Nephron progenitor cell (in vitro differentiated cells): ENCODE data around the gene OLFM4.
A peak's percentile ranks its signal among the peaks of the same experiment; 100 is the strongest.

Experiments used
- DNase-seq: peaks from one replicate; pipeline ENCODE4 v3.0.0; 2021
- H3K27ac Mint-ChIP-seq: 2 replicates; pipeline ENCODE4 v1.8.0; 2021; ENCODE audit warnings: mild to moderate bottlenecking, moderate library complexity, mixed read lengths
- H3K27me3 Mint-ChIP-seq: 2 replicates; pipeline ENCODE4 v1.8.0; 2021; ENCODE audit warnings: mild to moderate bottlenecking, low read depth, mixed read lengths; ENCODE audit not compliant: poor library complexity
- H3K36me3 Mint-ChIP-seq: 2 replicates; pipeline ENCODE4 v1.8.0; 2021; ENCODE audit warnings: low read depth, mixed read lengths
- H3K4me1 Mint-ChIP-seq: 2 replicates; pipeline ENCODE4 v1.8.0; 2021; ENCODE audit warnings: mixed read lengths
- H3K4me3 Mint-ChIP-seq: 2 replicates; pipeline ENCODE4 v1.8.0; 2021; ENCODE audit warnings: mild to moderate bottlenecking, moderate library complexity, mixed read lengths
- H3K9me3 Mint-ChIP-seq: 2 replicates; pipeline ENCODE4 v1.8.0; 2021; ENCODE audit warnings: mild to moderate bottlenecking, moderate library complexity, mixed read lengths
- CTCF ChIP-seq: fragments of 200-600 bp; sonication (generic); IDR thresholded peaks from 2 replicates; pipeline ENCODE4 v1.5.0; 2021; ENCODE audit warnings: antibody characterized with exemption

The OLFM4 gene

DNA sequence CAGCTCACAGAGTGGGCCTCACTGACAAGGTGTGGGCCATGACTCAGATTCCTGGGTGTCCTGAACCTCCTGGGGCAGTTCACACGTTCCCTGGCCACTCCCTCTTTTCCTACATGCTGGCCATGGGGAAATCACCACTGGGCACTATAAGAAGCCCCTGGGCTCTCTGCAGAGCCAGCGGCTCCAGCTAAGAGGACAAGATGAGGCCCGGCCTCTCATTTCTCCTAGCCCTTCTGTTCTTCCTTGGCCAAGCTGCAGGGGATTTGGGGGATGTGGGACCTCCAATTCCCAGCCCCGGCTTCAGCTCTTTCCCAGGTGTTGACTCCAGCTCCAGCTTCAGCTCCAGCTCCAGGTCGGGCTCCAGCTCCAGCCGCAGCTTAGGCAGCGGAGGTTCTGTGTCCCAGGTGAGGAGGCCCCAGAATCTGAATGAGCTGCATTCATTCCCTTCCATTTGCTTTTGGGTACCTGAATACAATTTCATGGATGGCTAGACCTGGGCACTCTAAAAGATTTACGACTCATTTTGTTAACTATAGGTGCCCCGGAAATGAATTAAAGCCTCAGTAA is at the start of gene OLFM4:
TSS of gene OLFM4 (plus strand) at position 177 of the 567 bp plus-strand sequence. CDS start at position 201, 24 bp downstream.
- Mint-ChIP-seq H3K4me3 (no peak within 1 kb of the TSS), H3K27me3 (peaks cover 4% of the 10 kb centered on the region), H3K27ac (peak within 1 kb of the TSS; percentile 43), H3K9me3 (no peaks in the 10 kb centered on the region), H3K4me1 (peaks cover 8% of the 10 kb centered on the region), H3K36me3 (no peaks in the 10 kb centered on the region)
- no peak for TF ChIP-seq CTCF
- DNase-seq = no peak

GRCh38 chr13:52978989-52979388 is 49.6 kb upstream of the OLFM4 start:
- no peak for DNase-seq
- H3K9me3 Mint-ChIP-seq = no peaks in the 10 kb centered on the region
- H3K4me1 Mint-ChIP-seq = peaks cover 7% of the 10 kb centered on the region
- H3K27me3 Mint-ChIP-seq = peaks cover 15% of the 10 kb centered on the region
- TF ChIP-seq CTCF = no peak
- H3K4me3 Mint-ChIP-seq = no peak overlapping the region
- H3K36me3 Mint-ChIP-seq = no peaks in the 10 kb centered on the region
- H3K27ac Mint-ChIP-seq = no peak overlapping the region

GRCh38 chr13:52980695-52981094 is 47.9 kb upstream of the OLFM4 start:
- H3K27me3 Mint-ChIP-seq = peaks cover 9% of the 10 kb centered on the region
- peaks cover 7% of the 10 kb centered on the region for H3K4me1 Mint-ChIP-seq
- no peaks in the 10 kb centered on the region for H3K36me3 Mint-ChIP-seq
- H3K4me3 Mint-ChIP-seq = no peak overlapping the region
- DNase-seq = no peak
- no peak overlapping the region for H3K27ac Mint-ChIP-seq
- H3K9me3 Mint-ChIP-seq = no peaks in the 10 kb centered on the region
- no peak for TF ChIP-seq CTCF

GRCh38 chr13:52983836-52984235 is 44.8 kb upstream of the OLFM4 start:
- Mint-ChIP-seq H3K4me1 (peaks cover 7% of the 10 kb centered on the region), H3K36me3 (no peaks in the 10 kb centered on the region), H3K4me3 (no peak overlapping the region), H3K27ac (no peak overlapping the region), H3K9me3 (no peaks in the 10 kb centered on the region), H3K27me3 (peaks cover 6% of the 10 kb centered on the region)
- DNase-seq = no peak
- TF ChIP-seq CTCF = no peak

GRCh38 chr13:52984881-52985363 is 43.7 kb upstream of the OLFM4 start:
- no peak for DNase-seq
- no peak overlapping the region for H3K4me3 Mint-ChIP-seq
- H3K4me1 Mint-ChIP-seq = no peaks in the 10 kb centered on the region
- no peak overlapping the region for H3K27ac Mint-ChIP-seq
- H3K9me3 Mint-ChIP-seq = no peaks in the 10 kb centered on the region
- TF ChIP-seq CTCF = no peak
- H3K27me3 Mint-ChIP-seq = peaks cover 3% of the 10 kb centered on the region
- no peaks in the 10 kb centered on the region for H3K36me3 Mint-ChIP-seq

GRCh38 chr13:52991344-52992020 is 37.1 kb upstream of the OLFM4 start:
- H3K36me3 Mint-ChIP-seq = no peaks in the 10 kb centered on the region
- no peaks in the 10 kb centered on the region for H3K9me3 Mint-ChIP-seq
- no peak for TF ChIP-seq CTCF
- H3K4me1 Mint-ChIP-seq = peaks cover 13% of the 10 kb centered on the region
- no peak overlapping the region for H3K4me3 Mint-ChIP-seq
- H3K27me3 Mint-ChIP-seq = peaks cover 3% of the 10 kb centered on the region
- H3K27ac Mint-ChIP-seq = no peak overlapping the region
- DNase-seq = no peak
